Measurements from ENCODE around the gene RAX2. TPM values are rescaled to one million over a fixed set of nuclear protein-coding genes. Genes with fewer than 3 reads are reported as not detected.

Gene RAX2
- total and polyA plus RNA-seq, 10 donors, result not detected

- WGBS, 5 donors, result 37 to 53% (median 40%) methylated on average over 16 to 21 of the region's 21 CpGs
- Histone ChIP-seq H3K4me1 (peaks cover 8 to 57% (median 20%) of the 10 kb centered on the region in 6 donors), H3K9me3 (peaks cover 0 to 16% (median 13%) of the 10 kb centered on the region in 8 donors), H3K4me3 (peak overlapping the region in 4 of 8 donors; percentile 23 to 58 (median 29)), H3K27me3 (replicated peaks in 1 of 7) (peaks cover 0 to 66% (median 26%) of the 10 kb centered on the region in 7 donors), H3K27ac (no peak overlapping the region), H3K36me3 (no peaks in the 10 kb centered on the region)
- TF ChIP-seq POLR2A (IDR thresholded peaks at IDR 0.05), result no peak
- no peak for TF ChIP-seq POLR2AphosphoS5 (IDR thresholded peaks at IDR 0.05)
- TF ChIP-seq CTCF (IDR thresholded peaks at IDR 0.05 in 8 of 11, conservative IDR thresholded peaks at IDR 0.05 in 3 of 11), result no peak
- DNase-seq, result no peak
- intact Hi-C loops (cut with DNase I; ENCODE audit: low total_unique reads), result no loop called here
Observed at GRCh38 chr19:3800996-3801395, 29.0 kb upstream of the RAX2 start.

- Histone ChIP-seq H3K27ac (peak overlapping the region in 5 of 8 donors; percentile 12 to 68 (median 56)), H3K9me3 (peaks cover 0 to 18% (median 14%) of the 10 kb centered on the region in 8 donors), H3K27me3 (replicated peaks in 1 of 7) (peaks cover 0 to 50% (median 24%) of the 10 kb centered on the region in 7 donors), H3K4me3 (no peak overlapping the region), H3K4me1 (peaks cover 8 to 43% (median 18%) of the 10 kb centered on the region in 6 donors), H3K36me3 (no peaks in the 10 kb centered on the region)
- no peak for DNase-seq
- WGBS, 5 donors, result 28 to 50% (median 38%) methylated on average over 6 of the region's 6 CpGs
- TF ChIP-seq CTCF (IDR thresholded peaks at IDR 0.05 in 8 of 11, conservative IDR thresholded peaks at IDR 0.05 in 3 of 11) (no peak), POLR2A (IDR thresholded peaks at IDR 0.05) (no peak), POLR2AphosphoS5 (IDR thresholded peaks at IDR 0.05) (no peak)
- intact Hi-C loops (cut with DNase I; ENCODE audit: low total_unique reads), result no loop called here
Observed at GRCh38 chr19:3798137-3798536, 26.1 kb upstream of the RAX2 start.

DNA sequence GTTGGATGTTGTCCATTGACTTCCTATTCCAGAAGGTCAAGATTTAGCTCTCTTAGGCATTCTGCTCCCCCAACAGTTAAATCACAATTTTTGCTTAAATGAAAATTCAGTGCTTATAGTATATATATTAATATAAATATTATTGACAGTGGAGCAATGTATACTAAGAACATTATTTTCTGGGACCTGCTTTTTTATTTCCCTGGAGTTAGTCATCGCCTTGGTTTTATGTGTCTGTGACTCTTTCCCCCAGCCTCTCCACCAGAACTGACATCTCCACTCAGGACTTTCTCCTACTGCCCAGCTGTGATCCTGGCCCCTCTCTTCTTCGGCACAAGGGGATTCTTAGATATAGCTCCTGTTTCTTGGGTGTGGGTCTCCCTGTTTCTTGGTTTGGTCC is 24.3 kb upstream of the RAX2 start:
- H3K36me3 ChIP-seq, result no peaks in the 10 kb centered on the region
- H3K27ac ChIP-seq, result no peak overlapping the region
- TF ChIP-seq POLR2A (IDR thresholded peaks at IDR 0.05) (no peak), CTCF (IDR thresholded peaks at IDR 0.05 in 8 of 11, conservative IDR thresholded peaks at IDR 0.05 in 3 of 11) (no peak), POLR2AphosphoS5 (IDR thresholded peaks at IDR 0.05) (no peak)
- H3K4me1 ChIP-seq, result peaks cover 3 to 32% (median 9%) of the 10 kb centered on the region in 6 donors
- H3K9me3 ChIP-seq, result peaks cover 0 to 18% (median 15%) of the 10 kb centered on the region in 8 donors
- WGBS, 5 donors, result 92 to 98% (median 93%) methylated on average over 2 of the region's 2 CpGs
- intact Hi-C loops (cut with DNase I; ENCODE audit: low total_unique reads), result no loop called here
- H3K27me3 ChIP-seq (replicated peaks in 1 of 7), result peaks cover 0 to 32% (median 13%) of the 10 kb centered on the region in 7 donors
- H3K4me3 ChIP-seq, result no peak overlapping the region
- DNase-seq, result no peak

- H3K4me1 ChIP-seq, result peaks cover 0 to 14% (median 2%) of the 10 kb centered on the region in 6 donors
- no peak overlapping the region for H3K4me3 ChIP-seq
- DNase-seq, result no peak
- no peaks in the 10 kb centered on the region for H3K36me3 ChIP-seq
- H3K27ac ChIP-seq, result no peak overlapping the region
- TF ChIP-seq POLR2A (IDR thresholded peaks at IDR 0.05) (no peak), CTCF (IDR thresholded peaks at IDR 0.05 in 8 of 11, conservative IDR thresholded peaks at IDR 0.05 in 3 of 11) (no peak)
- H3K27me3 ChIP-seq (replicated peaks in 1 of 7), result peaks cover 0 to 9% (median 0%) of the 10 kb centered on the region in 7 donors
- WGBS, 5 donors, result 89 to 97% (median 95%) methylated on average over 3 of the region's 3 CpGs
- H3K9me3 ChIP-seq, result peaks cover 0 to 26% (median 18%) of the 10 kb centered on the region in 8 donors
- intact Hi-C loops (cut with DNase I; ENCODE audit: low total_unique reads), result no loop called here
Observed at GRCh38 chr19:3793799-3794198, 21.8 kb upstream of the RAX2 start.
